HG03565 (cell line): ENCODE results near the gene ZNF628.

ENCODE experiments used
- ATAC-seq: cut with Tn5 transposase; IDR thresholded peaks from one replicate; pipeline ENCODE4 v1.9.1; 2021; ENCODE audit warnings: mild to moderate bottlenecking, moderate library complexity; ENCODE audit not compliant: unreplicated experiment

The ZNF628 gene

DNA sequence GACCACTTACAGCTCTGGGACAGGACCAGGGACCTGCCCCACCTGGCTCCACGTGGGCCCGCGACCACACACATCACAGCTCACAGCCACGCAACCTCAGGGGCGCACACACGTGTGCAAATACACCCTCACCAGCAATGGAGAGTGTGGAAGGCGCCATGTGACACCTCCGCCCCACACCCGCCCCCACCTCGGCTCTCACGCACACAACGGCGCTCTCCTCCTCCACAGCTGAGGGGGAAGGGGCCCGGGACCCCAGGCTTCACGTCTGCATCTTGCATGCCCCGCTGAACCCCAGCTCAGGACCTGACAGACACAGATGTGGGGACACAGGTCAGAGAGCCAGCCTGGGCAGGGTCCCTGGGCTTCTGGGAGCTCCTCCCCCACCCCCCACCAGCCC is 26.9 kb upstream of the ZNF628 start:
- no peak for ATAC-seq

DNA sequence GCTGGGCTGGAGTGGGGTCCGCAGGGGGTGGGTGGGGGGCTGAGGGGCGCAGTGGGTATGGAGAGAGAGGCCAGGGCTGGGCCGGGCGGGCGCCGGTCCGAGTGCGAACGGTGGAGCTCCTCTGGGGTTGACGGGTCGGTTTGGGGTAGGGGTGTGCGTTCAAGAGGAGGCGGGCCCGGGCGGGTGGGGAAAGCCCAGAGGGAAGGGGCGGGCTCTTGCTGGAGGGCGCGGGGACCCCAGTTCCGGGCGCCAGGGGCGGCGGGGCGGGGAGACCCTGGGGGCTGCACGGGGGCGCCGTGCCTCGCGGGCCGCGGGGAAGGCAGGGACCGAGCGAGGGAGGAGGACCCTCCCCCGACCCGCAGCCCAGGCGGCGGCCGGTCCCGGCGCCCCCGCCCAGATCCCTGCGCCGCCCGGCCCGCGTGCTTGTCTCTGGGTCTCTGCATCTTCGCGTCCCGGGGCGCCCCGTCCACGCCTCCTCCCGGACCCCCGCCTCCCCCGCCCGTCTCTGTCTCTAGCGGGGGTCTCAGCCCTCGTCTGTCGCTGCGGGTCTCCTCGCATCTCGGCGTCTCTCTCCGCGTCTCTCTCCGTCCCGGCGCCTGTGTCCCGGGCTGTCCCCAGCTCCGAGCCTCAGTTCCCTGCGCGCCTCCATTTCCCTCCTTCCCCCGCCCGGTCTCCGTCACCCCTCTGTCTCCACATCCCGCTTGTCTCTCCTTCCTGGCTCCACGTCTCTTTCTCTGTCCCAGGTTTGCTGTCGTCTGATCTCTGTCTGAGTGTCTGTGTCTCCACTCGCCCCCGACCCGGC is 25.1 kb upstream of the ZNF628 start:
- ATAC-seq, result no peak

DNA sequence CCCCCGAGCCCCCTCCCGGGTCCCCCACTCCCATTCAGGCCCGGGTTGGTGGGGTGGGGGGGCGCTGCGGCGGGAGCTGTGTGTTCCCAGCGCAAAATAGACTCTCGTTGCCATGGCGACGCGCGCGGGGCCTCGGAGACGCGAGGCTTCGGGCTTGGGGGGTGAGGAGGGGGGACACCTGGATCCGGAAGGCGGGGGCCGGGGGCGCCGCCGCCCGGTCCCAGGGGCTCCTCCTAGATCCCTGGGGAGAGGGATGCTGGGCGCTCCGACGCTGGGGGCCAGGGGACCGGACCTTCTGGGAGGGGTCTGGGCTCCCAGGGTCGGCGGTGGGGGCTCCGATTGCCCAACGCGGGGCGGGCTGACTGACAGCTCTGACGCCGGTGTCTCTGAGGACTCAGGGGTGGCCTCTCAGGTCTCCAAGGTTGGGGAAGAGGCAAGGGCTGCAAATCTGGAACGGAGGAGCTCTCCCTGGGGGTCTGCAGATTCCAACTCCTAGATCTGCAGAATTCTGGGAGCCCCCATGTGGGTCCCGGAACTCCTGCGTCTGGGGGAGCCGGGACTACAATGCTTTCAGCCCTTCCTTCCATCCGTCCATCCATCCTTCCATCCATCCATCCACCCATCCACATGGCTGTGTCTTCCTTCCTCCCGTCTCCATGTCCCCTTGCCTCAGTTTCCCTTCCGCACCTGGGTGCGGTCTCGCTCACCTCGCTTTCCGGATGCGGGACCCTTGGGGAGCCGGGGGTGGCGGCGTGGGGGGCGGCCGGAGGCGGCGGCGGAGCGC is 24.3 kb upstream of the ZNF628 start:
- no peak for ATAC-seq

DNA sequence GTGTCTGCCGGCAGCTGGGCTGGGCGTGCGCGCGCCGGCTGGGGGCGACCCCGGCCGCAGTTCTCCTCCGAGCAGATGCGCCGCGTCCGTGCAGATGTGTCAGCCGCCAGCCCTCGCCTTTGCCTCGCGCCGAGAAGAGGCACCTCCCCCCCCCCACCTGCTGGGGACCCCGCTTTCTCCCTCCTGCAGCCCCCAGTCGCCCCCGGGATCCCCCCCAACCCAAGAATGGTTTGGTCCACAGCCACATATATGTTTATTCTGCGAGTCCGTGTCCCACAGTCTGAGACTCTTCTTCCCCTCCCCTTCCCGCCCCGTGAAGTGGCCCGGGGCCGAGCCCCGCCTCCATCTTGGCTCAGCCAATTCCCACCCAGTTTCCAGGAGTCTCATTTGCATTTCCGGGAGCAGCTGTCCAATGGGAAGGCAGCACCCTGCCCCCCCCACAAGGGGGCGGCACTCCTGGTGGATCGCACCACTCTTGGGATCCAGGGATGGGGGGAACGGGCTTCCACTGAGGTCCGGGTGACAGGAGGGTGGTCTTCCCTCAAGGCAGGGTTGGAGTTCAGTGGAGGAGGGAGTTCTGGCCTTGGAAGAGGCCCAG is 23.6 kb upstream of the ZNF628 start:
- ATAC-seq, result no peak

DNA sequence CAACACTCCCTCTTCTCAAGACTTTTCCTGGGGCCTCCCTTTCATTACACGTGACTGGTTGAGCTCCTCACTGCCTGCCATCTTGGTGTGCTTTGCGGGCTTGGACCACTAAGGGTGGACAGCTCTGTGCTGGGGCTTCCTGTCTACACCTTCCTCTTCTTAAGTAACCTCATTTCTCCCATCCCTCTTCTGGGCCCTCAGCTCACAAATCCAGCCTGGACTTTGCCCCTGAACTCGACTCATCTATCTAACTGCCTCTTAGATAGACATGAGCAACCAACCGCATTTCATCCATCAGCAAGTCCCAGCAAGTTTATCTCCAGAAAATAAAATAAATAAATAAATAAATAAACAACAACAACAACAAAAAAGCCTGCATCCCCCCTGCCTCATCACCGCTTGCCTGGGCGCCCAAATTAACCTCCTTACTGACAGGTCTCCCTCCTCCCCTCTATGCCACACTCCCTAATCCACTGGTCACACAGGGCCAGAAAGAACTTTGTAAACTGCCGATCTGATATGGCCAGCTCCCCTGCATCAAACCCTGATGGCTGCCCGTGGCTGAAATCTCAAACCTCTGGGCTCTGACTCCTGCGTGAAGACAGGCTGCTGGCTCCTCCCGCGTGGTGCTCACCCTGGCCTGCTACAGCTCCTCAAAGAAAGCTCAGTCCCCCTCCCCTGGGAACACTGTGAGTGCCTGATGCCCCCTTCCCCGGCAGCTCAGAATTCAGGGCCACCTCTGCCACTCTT is 22.7 kb upstream of the ZNF628 start:
- no peak for ATAC-seq

DNA sequence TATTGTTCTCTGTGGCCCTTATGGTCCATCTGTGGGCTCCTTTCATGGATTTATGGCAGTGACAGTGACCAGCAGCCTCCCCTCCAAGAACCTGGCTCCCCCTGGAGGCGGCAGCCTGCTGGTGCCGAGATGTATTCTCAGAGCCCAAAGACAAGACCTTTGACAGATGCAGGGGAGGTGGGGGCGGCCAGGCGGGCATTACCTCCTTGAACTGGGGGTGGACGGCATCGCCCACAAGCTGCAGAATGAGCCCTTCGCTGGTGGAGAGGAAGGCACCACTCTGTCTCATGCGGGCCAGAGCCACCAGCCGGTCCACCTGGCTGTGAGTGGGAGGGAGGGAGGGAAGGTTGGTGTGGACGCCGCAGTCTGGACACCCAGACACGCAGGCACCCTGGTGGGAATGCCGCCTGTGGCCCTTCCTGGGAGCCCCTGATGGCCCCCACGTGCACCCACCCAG is 21.6 kb upstream of the ZNF628 start:
- ATAC-seq, result no peak

DNA sequence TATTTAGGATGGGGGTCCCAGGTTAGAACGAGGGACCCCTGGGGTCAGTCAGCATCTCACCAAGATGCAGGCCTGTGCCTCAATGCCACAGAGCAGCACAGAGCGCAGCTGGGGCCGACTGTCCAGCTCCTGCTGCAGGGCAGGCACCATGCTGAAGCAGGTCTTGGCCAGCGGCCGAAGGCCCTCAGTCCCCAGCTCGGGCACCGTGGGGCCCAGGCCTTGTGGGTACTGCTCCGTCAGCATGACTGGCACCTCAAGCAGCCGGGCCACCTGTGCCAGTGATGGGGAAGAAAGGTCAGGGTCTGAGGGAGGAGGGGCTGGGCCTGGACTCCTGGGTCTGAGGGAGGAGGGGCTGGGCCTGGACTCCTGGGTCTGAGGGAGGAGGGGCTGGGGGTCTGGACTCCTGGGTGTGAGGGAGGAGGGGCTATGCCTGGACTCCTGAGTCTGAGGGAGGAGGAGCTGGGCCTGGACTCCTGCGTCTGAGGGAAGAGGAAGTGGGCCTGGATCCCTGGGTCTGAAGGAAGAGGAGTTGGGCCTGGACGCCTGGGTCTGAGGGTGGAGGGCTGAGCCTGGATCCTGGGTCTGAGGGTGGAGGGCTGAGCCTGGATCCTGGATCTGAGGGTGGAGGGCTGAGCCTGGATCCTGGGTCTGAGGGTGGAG is 20.7 kb upstream of the ZNF628 start:
- ATAC-seq, result no peak

DNA sequence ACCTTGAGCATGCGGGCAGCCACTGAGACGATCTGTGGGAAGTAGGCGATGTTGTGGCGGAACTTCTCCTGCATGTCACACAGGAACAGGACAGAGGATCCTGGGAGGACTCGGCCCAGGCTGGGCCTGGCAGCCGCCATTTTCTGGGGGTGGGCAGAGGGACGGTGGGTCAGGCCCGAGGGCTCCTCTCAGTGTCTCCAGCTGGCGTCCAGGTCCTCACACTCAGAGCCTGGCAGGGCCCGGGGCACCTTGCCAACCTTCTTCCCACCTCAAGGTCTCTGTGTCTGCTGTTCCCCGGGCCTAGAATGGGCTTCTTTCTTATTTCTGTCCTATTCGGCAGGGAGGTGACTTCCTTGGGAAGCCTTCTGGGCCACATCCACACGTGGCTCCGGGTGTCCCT is 20.1 kb upstream of the ZNF628 start:
- ATAC-seq, result no peak

DNA sequence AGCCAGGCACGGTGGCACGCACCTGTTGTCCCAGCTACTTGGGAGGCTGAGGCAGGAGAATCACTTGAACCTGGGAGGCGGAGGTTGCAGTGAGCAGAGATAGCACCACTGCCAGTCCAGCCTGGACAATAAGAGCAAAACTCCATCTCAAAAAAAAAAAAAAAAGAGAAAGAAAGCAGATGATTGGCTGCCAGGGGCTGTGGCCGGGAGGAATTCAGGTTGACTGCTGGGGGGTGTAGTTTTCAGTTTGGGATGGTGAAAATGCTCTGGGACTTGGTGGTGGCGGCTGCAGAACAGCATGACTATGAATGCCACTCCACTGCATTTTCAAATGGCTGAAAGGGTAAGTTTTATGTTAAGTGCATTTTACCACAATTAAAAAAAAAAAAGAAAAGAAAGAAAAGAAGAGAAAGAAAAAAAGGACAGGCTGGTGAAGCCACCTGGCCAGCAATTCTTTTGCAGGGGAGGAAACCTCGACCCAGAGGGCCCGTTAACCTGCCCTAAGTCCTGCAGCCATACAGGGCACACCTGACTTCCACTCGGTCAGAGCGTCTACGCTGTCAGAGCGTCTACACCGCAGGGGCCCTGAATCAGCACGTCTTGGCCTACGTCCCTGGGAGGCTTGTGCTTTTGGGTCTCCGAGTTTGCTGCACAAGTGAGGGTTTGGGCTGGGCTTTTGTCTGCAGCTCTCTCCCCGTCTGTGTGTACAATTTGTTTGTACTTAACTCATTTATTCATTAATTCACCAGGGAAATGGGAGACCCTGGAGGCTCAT is 18.5 kb upstream of the ZNF628 start:
- ATAC-seq, result no peak

DNA sequence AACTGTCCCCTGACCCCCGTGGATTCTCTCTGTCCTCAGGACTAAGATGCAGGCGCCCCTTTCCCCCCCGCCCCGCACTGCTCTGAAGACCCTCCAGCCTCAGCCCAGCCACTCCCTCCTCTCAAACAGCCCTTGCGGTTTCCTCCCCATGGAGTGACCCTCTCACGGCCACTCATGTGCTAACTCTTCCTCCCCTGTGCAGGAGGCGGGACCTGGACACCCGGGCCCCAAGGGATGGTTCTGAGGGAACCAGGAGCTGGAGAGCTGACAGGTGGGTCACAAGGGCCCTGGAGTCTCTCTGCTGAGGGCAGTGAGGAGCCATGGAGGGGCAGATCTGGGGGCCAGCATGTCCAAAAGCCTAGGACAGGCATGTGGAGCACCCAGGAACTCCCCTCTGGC is 16.9 kb upstream of the ZNF628 start:
- no peak for ATAC-seq

DNA sequence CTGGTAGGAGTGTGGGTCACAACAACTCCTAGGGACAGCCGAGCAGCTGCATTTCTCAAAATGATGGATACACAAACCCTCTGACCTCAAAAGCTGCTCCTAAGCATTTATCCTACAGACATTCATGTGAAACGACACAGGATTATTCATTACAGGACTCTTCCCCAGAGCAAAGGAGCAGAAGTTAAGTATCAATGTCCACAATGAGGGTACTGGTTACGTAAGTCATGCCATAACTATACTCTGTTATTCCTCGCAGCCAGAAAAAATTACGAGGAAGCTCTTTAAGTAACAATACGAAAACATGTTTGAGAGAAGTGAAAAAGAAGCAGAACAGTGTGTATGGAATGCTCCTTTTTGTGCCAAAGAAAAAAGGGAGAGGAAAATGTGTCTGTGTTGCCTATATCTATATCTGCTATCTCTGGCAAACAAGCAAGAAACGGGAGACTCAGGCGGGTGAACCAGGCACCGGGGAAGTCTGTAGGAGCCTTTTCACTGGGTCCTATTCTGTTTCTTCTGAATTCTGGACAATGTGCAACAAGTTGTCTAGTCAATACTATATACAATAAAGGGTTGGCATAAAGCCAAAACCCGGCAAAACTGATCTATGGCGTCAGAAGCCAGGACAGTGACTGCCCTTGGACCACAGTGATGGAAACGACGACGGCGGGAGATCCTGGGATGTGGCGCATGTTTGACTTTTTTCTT is 16.3 kb upstream of the ZNF628 start:
- ATAC-seq, result no peak

DNA sequence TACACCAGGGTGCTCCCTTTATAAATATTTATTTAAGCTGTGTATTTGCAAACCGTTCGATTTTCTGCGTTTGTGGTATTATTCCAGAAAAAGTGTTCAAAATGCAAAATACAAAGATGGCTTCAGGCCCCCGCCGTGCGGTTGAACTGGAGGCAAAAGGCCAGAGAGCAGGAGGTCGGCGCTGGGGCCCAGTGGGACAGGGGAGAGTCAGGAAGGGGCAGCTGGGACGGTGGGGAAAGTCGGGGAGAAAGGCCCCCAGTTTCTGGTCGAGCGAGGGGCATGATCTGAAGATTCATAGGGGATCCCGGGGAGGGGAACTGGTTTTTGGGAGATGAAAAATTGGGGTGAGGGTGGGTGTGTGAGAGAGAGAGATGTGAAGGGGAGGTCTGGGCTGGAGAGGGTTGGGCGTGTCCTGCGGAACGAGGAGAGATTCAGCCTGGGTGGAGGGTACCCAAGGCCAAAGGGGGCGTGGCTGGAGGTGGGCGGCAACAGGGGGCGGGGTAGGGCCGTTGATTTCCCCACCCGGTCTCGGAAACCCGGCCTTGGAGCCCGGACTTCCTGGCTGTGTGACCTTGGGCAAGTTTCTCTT is 15.7 kb upstream of the ZNF628 start:
- no peak for ATAC-seq

DNA sequence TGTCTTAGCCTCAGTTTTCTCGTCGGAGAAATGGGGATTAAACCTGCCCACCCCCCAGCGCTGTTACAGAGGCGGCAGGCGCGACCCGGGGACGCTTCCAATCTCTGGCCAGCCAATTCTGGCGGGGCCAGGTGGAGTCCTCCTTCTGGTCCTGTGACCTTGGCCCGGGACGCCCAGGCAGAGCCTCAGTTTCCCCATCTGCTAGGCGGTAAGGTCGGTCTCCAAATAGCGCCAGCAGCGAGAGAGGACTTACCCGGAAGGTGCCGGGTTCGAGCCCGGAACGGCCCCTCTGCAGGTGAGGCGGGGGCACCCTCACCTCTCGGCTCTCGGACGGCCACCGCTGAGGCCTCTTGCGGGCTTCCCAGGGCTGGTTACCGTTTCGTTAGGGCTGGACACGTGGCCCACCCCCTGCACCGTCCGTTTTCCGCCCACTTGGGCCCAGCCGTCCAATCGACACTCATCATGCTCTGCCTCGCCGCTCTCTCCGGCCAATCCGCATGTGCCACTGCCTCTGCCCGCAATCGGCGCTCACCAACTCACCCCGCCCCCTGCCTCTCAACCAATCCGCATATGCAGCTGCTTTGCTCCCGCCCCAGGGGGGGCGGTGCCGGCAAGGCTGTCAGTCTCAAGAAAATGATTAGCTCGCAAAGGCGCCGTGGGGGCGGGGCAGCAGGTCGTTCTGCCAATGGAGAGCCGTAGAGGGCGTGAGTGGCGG is 15.0 kb upstream of the ZNF628 start, which contains the start of gene ISOC2:
TSS of gene ISOC2 (minus strand) at position 384 of the 715 bp plus-strand sequence. CDS start 5,156 bp downstream, outside the sequence.
- peak; percentile 93 for ATAC-seq

DNA sequence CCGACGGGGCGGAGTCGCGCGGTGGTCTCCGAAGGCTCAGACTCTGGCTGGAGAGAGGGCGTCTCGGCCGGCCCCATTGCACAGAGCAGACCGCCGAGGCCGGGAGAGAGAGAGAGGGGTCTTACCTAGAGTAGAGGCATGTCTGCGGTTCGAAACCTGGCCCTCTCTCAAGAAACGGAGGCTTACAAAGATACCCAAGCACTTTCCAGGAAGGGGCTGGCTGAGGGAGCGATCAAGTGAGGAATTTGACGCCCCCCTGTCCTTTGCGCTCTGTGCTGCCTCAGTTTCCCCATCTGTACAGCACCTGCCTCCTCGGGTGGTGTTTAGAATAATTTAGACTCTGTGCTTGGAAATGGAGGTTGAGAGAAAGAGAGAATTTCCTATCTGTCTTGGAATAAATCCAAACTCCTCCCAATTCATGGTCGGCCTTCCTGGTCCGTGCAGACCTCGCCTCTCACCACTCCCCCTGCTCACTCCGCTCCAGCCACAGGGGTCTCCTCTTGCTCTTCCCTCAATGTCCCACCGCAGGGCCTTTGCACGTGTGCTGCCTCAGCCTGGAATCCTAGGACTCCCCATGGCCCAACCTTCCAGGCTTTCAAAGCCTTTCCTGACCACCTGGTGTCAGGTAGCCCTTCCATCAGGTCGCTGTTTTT is 14.3 kb upstream of the ZNF628 start:
- no peak for ATAC-seq

DNA sequence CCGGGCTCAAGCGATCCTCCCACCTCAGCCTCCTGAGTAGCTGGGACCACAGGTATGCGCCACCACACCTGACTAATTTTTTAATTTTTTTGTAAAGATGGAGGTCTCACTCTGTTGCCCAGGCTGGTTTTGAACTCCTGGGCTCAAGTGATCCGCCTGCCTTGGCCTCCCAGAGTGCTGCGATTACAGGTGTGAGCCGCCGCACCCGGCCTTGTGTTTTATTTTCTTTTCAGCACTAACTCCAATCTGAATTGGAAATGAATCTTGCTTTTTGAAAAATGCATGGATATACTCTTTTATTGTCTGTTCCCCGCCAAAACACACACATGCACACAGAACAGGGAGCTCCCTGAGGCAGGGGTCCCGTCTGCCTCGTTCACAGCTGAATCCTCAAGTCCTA is 13.7 kb upstream of the ZNF628 start:
- ATAC-seq, result no peak

DNA sequence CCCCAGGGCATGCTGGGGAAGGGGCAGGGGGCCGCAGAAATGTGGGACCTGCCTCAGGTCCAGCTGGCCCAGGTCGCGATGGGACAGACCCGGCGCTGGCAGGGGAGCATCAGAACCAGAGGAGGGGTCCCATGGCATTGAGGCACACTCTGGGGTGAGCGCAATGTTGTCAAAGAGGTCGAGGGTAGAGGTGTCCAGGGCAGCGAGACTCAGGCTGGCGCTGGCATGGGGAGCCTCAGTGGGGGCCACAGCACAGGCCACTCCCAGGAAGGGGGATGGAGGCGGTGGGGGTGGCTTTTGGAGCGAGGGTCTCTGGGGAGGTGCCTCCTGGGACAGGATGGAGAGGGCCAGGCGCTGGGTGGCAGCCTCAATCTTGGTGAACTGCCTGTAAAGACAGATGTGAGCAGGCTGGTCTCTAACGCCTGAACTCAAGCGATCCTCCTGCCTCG is 12.8 kb upstream of the ZNF628 start:
- ATAC-seq, result no peak

DNA sequence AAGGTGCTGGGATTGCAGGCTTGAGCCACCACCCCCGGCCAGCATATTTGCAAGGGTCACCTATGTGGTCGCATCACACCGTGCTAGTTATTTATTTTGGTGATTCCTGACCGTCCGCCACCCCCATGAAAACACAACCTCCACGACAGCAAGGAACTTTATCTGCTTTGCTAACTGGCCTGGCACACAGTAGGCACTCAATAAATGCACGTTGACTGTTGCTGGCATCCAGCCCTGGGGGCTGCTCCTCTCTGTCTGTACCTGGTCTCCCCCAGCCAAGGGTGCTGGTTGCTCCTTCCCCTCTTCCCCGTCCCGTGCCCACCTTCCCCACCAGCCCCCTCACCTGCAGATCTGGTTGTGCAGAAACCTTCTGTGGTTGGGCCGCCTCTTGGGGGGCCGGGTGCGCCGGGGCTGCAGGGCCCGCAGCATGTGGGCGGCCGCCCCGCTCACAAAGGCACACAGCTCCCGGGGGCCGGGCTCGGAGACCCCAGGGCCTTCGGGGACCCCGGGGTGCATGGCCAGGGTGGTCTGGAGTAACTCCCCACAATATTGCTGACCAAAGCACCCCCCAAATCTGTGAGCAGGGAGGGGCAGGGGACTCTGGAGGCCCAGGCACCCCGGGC is 12.3 kb upstream of the ZNF628 start:
- ATAC-seq, result no peak
